Motor neuron (in vitro differentiated cells): ENCODE results near the gene BDKRB1. TPM values are rescaled to one million over a fixed set of nuclear protein-coding genes. Genes with fewer than 3 reads are reported as not detected.
"Not testable (repeated sequence)": the region's sequence is repeated elsewhere in the genome, so short reads cannot be mapped to it uniquely, and the experiment has no call there.

Experiments used
- ATAC-seq, 8 experiments: fragments of 200-7000 bp; cut with Tn5 transposase; replicated peaks in 6 of 8; 2 replicates each; pipeline ENCODE4 v1.8.0; 2021; ENCODE audit warnings: mild to moderate bottlenecking in 8 of 8, moderate library complexity in 8 of 8
- H3K27ac ChIP-seq, 2 donors: fragments of 250-450 bp; sonication (Bioruptor Pico); 2 replicates each; pipeline ENCODE4 v1.9.0; 2021; ENCODE audit warnings: antibody characterized with exemption in 2 of 2, mild to moderate bottlenecking in 2 of 2, moderate library complexity in 1 of 2
- H3K4me1 ChIP-seq, 2 donors: fragments of 250-450 bp; sonication (Bioruptor Pico); replicated peaks in 1 of 2; 2 replicates each; pipeline ENCODE4 v1.6.1; 2021; ENCODE audit warnings: antibody characterized with exemption in 2 of 2, mild to moderate bottlenecking in 2 of 2, moderate library complexity in 1 of 2
- H3K4me3 ChIP-seq, 5 donors: fragments of 250-450 bp; sonication (Bioruptor Pico); 2 replicates each; pipeline ENCODE4 v1.9.0; 2021; ENCODE audit warnings: antibody characterized with exemption in 5 of 5, mild to moderate bottlenecking in 5 of 5, moderate library complexity in 4 of 5
- WGBS, 10 experiments: fragments of 450-650 bp; shearing (Covaris generic); methylation state at CpG; one replicate each; pipeline ENCODE4 v1.0.0; 2022; 5-methylcytosine and 5-hydroxymethylcytosine counted together
- in situ Hi-C, 9 experiments: fragments of 400-800 bp; cut with MboI; loops; one replicate each; pipeline ENCODE4 v1.15.0; 2021; ENCODE audit warnings: low sequenced_read_pairs in 9 of 9, low pct_unique_long_range_greater_than_20kb in 2 of 9; ENCODE audit not compliant: unreplicated experiment in 9 of 9
- total RNA-seq, 8 experiments: library from RNA; unstranded; fragments of 300-600 nt; gene quantifications; 2 replicates each; pipeline versions ENCODE4 v1.2.3 to v1.2.4, GENCODE V29; 2022

The BDKRB1 gene
- total RNA-seq, 8 experiments from 2014 or later, result 0.19 to 4.7 (median 0.27) TPM; not detected in 1

DNA sequence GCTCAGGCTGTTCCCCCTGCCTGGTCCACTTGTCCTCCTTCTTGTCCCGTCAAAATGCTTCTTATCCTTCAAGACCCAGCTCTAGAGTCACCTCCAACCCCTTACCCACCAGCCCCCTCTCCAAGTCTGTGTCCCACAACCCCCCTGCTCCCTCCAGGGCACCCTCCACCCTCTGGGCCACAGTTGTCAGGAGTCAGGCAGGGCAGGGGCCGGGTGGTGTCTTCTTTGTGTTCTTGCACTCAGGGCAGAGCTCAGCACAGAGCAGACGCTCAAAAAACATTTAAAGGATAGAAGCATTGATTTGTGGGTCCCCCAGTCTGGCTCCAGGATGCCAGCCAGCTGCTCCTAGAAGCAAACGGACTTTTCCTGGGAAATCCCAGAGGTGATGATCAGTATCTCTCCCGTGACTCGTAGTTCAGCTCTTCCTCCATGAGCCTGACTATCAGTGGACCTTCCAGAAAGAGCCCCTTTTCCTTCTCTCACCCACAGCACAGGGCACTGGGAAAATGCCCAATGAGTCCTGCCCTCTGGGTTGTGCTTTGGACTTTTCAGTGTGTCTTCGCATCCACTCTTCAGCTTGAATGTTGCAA is 17.2 kb upstream of the BDKRB1 start:
- H3K4me1 ChIP-seq, result no peaks in the 10 kb centered on the region
- no peak overlapping the region for H3K4me3 ChIP-seq
- no peak overlapping the region for H3K27ac ChIP-seq
- no peak for ATAC-seq
- in situ Hi-C loops, result no loop called here
- 83 to 100% (median 93%) methylated on average over 1 to 4 of the region's 7 CpGs; no CpG with 5 or more reads in 5 of the 10 experiments for WGBS, 10 experiments

DNA sequence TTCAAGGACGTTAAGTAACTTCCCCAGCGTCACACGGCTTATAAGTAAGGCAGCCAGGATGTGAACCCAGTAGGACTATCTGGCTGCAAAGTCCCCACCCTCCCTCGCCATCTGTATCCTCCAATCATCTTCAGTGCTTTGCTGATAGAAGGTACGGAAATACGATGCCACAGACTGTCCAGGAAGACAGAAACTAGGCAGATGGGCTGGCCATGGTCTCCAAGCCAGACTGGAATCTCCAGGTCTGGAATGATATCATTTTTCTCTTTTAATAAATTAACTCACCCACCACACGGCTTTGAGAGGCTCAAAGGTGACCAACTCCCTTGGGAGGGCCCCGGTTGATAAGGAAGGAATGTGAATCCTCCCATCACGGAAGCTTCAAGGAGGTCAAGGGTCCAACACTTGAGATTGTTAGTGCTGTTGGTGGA is 16.3 kb upstream of the BDKRB1 start:
- Histone ChIP-seq H3K4me3 (no peak overlapping the region), H3K4me1 (no peaks in the 10 kb centered on the region), H3K27ac (no peak overlapping the region)
- WGBS, 10 experiments, result 68 to 92% (median 85%) methylated on average over 2 to 8 of the region's 9 CpGs; no CpG with 5 or more reads in 2 of the 10 experiments
- no peak for ATAC-seq
- in situ Hi-C loops, result no loop called here

DNA sequence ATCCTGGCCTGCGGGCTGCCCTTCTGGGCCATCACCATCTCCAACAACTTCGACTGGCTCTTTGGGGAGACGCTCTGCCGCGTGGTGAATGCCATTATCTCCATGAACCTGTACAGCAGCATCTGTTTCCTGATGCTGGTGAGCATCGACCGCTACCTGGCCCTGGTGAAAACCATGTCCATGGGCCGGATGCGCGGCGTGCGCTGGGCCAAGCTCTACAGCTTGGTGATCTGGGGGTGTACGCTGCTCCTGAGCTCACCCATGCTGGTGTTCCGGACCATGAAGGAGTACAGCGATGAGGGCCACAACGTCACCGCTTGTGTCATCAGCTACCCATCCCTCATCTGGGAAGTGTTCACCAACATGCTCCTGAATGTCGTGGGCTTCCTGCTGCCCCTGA is 15.4 kb upstream of the BDKRB1 start:
- no peak for ATAC-seq
- H3K4me3 ChIP-seq, result no peak overlapping the region
- H3K4me1 ChIP-seq, result no peaks in the 10 kb centered on the region
- 67 to 93% (median 88%) methylated on average over 1 to 10 of the region's 18 CpGs; no CpG with 5 or more reads in 7 of the 10 experiments for WGBS, 10 experiments
- no peak overlapping the region for H3K27ac ChIP-seq
- in situ Hi-C loops, result no loop called here

DNA sequence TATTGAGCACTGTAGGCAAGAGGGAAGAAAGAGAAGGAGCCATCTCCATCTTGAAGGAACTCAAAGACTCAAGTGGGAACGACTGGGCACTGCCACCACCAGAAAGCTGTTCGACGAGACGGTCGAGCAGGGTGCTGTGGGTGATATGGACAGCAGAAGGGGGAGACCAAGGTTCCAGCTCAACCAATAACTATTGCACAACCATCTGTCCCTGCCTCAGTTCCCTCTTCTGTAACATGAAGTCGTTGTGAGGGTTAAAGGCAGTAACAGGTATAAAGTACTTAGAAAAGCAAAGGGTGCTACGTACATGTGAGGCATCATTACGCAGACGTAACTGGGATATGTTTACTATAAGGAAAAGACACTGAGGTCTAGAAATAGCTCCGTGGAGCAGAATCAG is 13.9 kb upstream of the BDKRB1 start:
- in situ Hi-C loops, result no loop called here
- ATAC-seq, result no peak
- 74 to 100% (median 90%) methylated on average over 1 to 9 of the region's 10 CpGs; no CpG with 5 or more reads in 3 of the 10 experiments for WGBS, 10 experiments
- no peaks in the 10 kb centered on the region for H3K4me1 ChIP-seq
- no peak overlapping the region for H3K4me3 ChIP-seq
- no peak overlapping the region for H3K27ac ChIP-seq

DNA sequence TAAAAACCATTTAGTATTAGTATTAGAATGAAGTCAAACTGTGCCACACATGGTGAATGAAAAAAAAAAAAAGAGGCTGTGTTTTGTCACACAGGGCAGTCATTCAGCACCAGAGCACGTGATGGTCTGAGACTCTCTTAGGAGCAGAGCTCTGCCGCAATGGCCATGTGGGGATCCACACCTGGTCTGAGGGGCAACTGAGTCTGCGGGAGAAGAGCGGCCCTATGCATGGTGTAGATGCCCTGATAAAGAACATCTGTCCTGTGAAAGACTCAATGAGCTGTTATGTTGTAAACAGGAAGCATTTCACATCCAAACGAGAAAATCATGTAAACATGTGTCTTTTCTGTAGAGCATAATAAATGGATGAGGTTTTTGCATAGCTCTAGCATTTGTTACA is 12.2 kb upstream of the BDKRB1 start:
- no peaks in the 10 kb centered on the region for H3K4me1 ChIP-seq
- WGBS, 10 experiments, result 0 to 85% (median 76%) methylated on average over 1 to 5 of the region's 5 CpGs; no CpG with 5 or more reads in 3 of the 10 experiments
- in situ Hi-C loops, result no loop called here
- no peak for ATAC-seq
- H3K4me3 ChIP-seq, result no peak overlapping the region
- no peak overlapping the region for H3K27ac ChIP-seq

DNA sequence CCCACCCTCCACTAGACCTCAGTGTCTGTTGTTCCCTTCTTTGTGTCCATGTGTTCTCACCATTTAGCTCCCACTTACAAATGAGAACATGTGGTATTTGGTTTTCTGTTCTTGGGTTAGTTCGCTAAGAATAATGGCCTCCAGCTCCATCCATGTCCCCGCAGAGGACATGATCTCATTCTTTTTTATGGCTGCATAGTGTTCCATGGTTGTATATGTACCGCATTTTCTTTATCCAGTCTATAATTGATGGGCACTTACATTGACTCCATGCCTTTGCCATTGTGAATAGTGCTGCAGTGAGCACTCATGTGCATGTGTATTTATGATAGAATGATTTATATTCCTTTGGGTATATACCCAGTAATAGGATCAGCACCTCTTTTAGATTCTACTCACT is 10.9 kb upstream of the BDKRB1 start:
- in situ Hi-C loops, H3K27ac ChIP-seq, H3K4me1 ChIP-seq, ATAC-seq, H3K4me3 ChIP-seq: not testable (repeated sequence)
- WGBS, 10 experiments, result 40 to 100% (median 78%) methylated on average over 1 to 3 of the region's 3 CpGs; no CpG with 5 or more reads in 1 of the 10 experiments

DNA sequence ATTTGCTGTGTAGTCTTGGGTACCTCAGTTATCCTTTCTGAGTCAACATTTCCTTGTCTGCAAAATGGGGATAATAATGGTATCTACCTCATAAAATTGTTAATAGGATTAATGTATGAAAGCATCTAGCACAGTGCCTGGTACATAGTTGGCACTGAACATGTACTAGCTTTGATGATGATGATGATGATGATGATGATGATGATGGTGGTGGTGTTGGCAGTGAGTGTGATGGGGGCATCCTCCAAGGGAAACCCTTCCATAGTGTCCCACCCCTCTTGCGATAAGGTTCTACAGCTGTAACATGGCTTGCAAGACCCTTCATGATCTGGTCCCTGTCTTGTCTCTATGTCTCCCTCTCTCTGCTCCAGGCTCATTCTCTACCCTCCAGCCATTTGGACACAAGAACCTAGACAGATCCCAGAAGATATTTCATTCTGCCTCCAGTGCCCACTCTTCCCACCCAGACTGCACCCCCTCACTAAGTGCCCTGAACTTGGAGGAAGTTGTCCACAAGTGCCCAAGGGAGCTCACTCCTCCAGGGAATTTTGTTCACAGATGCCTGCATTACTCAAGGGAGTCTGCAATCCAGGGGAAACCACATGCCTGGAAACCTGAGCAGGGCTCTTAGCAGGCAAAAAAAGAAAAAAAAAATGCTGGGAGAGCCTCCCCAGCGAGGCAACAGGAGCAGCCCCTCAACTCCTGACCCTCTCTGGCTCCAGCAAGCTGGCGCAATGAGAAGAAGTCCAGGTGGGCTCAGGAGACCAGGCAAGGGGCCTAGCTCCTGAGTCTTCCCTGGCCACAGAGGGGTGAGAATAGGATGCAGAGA is 10.1 kb upstream of the BDKRB1 start:
- peak; percentile 1 to 39 (median 20) for ATAC-seq
- 33 to 92% (median 71%) methylated on average over 1 to 3 of the region's 3 CpGs; no CpG with 5 or more reads in 2 of the 10 experiments for WGBS, 10 experiments
- no peaks in the 10 kb centered on the region for H3K4me1 ChIP-seq
- no peak overlapping the region for H3K27ac ChIP-seq
- in situ Hi-C loops, result no loop called here
- H3K4me3 ChIP-seq, result no peak overlapping the region

DNA sequence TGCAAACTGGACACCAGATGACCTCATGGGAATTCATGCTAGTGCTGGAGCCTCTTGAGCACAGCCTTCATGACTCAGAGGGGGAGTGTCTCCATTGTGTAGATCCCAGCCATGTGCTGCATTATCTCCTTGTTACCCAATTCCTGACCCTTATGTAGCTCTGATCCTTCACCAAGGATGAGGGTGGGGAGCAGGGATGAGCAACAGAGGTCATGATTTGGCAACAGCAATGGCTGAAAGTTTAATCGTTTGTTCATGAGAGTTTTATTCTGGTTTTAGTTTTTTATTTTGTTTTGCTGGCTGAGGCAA is 9.5 kb upstream of the BDKRB1 start:
- ATAC-seq, result peak; percentile 33 to 98 (median 96)
- Histone ChIP-seq H3K4me3 (no peak overlapping the region), H3K27ac (no peak overlapping the region), H3K4me1 (no peaks in the 10 kb centered on the region)
- WGBS, 10 experiments, result 0 to 100% (median 46%) methylated on average over 1 of the region's 1 CpG; no CpG with 5 or more reads in 4 of the 10 experiments
- in situ Hi-C loops, result no loop called here

DNA sequence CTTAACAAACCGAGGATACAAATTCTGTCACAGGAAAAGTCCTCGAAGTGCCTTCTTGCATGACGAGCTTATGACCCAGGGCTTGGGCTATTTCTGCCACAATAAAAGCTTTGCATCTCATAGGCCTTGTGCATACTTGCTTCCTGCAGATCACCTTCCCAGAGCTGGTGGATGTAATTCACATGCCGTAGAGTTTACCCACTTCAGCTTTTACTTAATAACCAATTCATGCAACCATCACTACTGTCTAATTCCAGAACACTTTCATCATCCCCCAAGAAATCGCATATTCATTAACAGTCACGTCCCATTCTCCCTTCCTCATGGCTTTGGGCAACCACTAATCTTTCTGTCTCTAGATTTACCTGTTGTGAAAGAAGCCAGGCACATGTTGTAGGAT is 9.0 kb upstream of the BDKRB1 start:
- 44 to 100% (median 82%) methylated on average over 2 to 5 of the region's 6 CpGs; no CpG with 5 or more reads in 1 of the 10 experiments for WGBS, 10 experiments
- H3K4me3 ChIP-seq, result no peak overlapping the region
- H3K4me1 ChIP-seq, result no peaks in the 10 kb centered on the region
- ATAC-seq, result peak in 1 of 8 experiments; percentile 1
- in situ Hi-C loops, result no loop called here
- no peak overlapping the region for H3K27ac ChIP-seq

DNA sequence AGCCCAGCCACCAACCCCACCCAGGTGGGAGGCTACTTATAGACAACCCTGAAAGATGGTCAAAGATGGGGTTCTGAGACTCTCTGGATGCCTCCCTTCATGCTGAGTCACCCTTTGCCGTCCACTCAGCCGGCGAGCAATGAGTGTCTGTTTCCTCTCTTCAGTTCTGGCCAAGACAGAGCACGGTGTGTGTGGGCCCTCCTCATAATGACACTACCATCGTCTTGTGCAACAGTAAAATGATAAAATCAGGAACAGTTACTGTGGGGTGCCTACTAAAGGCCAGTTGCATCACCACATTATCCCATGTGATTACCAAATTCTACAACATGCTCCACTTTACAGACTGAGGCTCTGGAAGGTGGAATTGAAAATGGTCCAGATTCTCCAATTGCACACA is 7.0 kb upstream of the BDKRB1 start:
- peak in 4 of 8 experiments; percentile 3 to 10 (median 5) for ATAC-seq
- WGBS, 10 experiments, result 20 to 86% (median 53%) methylated on average over 2 to 5 of the region's 5 CpGs; no CpG with 5 or more reads in 2 of the 10 experiments

DNA sequence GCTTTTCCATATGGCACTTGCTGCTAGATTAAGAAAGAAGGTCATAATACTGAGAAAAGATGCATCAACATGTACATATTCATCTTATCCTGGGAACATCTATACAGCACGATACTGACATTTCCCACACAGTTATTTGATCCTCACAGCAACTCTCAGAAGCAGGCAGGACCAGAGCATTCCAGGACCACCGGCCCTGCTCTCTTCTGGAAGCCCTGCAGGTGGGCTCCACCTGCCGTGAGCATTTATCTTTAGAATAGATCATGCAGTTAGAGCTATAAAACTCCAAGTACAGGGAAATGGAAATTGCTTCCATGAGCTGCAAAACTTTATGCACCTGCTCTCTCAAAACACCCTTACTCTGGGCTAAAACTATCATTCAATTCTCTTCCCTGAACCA is 5.5 kb upstream of the BDKRB1 start:
- Histone ChIP-seq H3K4me3 (no peak overlapping the region), H3K4me1 (peaks cover 0 to 8% of the 10 kb centered on the region in 2 donors), H3K27ac (no peak overlapping the region)
- peak in 1 of 8 experiments; percentile 39 for ATAC-seq
- 0 to 90% (median 39%) methylated on average over 1 to 3 of the region's 3 CpGs; no CpG with 5 or more reads in 2 of the 10 experiments for WGBS, 10 experiments
- in situ Hi-C loops, result loop anchor here in 4 of 9 experiments (25.0 kb wide), 3 partner anchors 138 to 688 kb away; no protein-coding TSS in a partner anchor

More for the DNA sequence above, 7.0 kb upstream of the BDKRB1 start:
- Histone ChIP-seq H3K4me3 (no peak overlapping the region), H3K27ac (no peak overlapping the region), H3K4me1 (peaks cover 0 to 8% of the 10 kb centered on the region in 2 donors)
- in situ Hi-C loops, result no loop called here

DNA sequence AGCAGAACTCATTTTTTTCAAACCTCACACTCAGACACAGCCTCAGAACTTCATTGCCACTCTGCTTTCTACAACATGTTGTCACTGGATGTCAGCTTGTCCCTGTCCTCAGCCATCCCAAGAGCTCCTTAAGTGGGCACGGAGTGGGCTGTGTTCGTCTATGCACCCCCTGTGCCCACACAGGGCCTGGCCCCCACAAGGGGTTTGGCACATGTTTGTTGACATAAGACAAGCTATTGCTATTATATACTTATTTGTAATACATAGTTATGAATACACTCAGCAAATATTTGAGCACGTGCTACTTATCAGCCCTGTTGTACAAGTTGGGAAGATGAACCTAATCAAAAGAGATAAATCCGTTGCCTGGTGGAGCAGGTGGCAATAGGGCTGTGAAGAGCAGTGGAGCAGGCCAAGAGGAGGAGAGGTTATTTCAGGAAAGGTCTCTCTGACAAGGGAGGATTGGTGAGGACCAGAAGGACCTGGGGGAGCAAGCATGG is 4.3 kb upstream of the BDKRB1 start:
- Histone ChIP-seq H3K27ac (no peak overlapping the region), H3K4me3 (no peak overlapping the region), H3K4me1 (peaks cover 0 to 8% of the 10 kb centered on the region in 2 donors)
- WGBS, 10 experiments, result 40 to 100% (median 100%) methylated on average over 1 to 4 of the region's 4 CpGs; no CpG with 5 or more reads in 3 of the 10 experiments
- in situ Hi-C loops, result loop anchor here in 4 of 9 experiments (25.0 kb wide), 3 partner anchors 139 to 689 kb away; no protein-coding TSS in a partner anchor
- ATAC-seq, result no peak
